HepG2 (cell line): ENCODE data around the gene PREX1. TPM values are rescaled to one million over a fixed set of nuclear protein-coding genes. Genes with fewer than 3 reads are reported as not detected.

ENCODE experiments used
- ATAC-seq: fragments of 200-7000 bp; cut with Tn5 transposase; 3 replicates; pipeline ENCODE4 v1.9.1; 2020; ENCODE audit warnings: mild to moderate bottlenecking, moderate library complexity
- BruUV-seq: library from RNA; stranded (reverse); fragments of 400-500 nt; replicated peaks from 2 replicates; lab custom pipeline; 2021; lab: Mats Ljungman, UMichigan
- CTCF ChIA-PET: fragments of 300-600 bp; formaldehyde crosslinking; extraction: SDS; loops from one replicate; lab custom pipeline; 2021; ENCODE audit warnings: low total read pairs, inconsistent platforms, low intra/inter-chr PET ratio; lab: Yijun Ruan, JAX
- POLR2A ChIA-PET: fragments of 350-600 bp; sonication (Branson Sonifier 250); formaldehyde crosslinking; loops from one replicate; lab custom pipeline; 2020; ENCODE audit warnings: antibody characterized with exemption, inconsistent platforms; lab: Yijun Ruan, JAX
- DNase-seq: peaks from one replicate; pipeline ENCODE4 v3.0.0-alpha.2; 2015; ENCODE audit warnings: low spot score
- FAIRE-seq: peaks from 3 replicates; lab custom pipeline; 2011; peaks lifted over from hg19 to GRCh38; lab: Jason Lieb, UNC
- H2AFZ ChIP-seq: one replicate; pipeline ENCODE4 v1.6.1; 2011; ENCODE audit warnings: low read length, inconsistent platforms
- H3K27ac ChIP-seq: fragments of 300-600 bp; 3 replicates; pipeline ENCODE4 v1.8.0; 2011; ENCODE audit warnings: mixed run types, mild to moderate bottlenecking, mixed read lengths, low read length, inconsistent platforms; ENCODE audit not compliant: insufficient read depth; ENCODE audit errors: extremely low read length
- H3K27me3 ChIP-seq, 2 experiments: fragments of 200-600 bp in 1 of 2; 2 replicates in 1 of 2; 3 replicates in 1 of 2; pipeline versions ENCODE4 v1.6.0 to v1.8.0; 2011; ENCODE audit warnings: low read length in 2 of 2, mild to moderate bottlenecking in 2 of 2, moderate library complexity in 2 of 2, inconsistent platforms in 1 of 2; ENCODE audit not compliant: insufficient read depth in 2 of 2, control insufficient read depth in 1 of 2
- H3K36me3 ChIP-seq, 2 experiments: fragments of 200-600 bp in 1 of 2; replicated peaks in 1 of 2; 2 replicates in 1 of 2; 3 replicates in 1 of 2; pipeline versions ENCODE4 v1.5.1 to v1.8.0; 2011; ENCODE audit warnings: low read length in 2 of 2, inconsistent platforms in 1 of 2; ENCODE audit not compliant: insufficient read depth in 2 of 2, control insufficient read depth in 1 of 2
- H3K4me1 ChIP-seq: 2 replicates; pipeline ENCODE4 v1.5.1; 2012; ENCODE audit warnings: low read length, inconsistent platforms; ENCODE audit not compliant: insufficient read depth
- H3K4me2 ChIP-seq: 2 replicates; pipeline ENCODE4 v1.6.0; 2011; ENCODE audit warnings: low read depth, low read length, inconsistent platforms
- H3K4me3 ChIP-seq, 3 experiments: fragments of 200-600 bp in 1 of 3; sonication (generic), shearing (Covaris generic) in 1 of 3; replicated peaks in 1 of 3; 2 replicates each; pipeline ENCODE4 v1.5.1; 2011 to 2016; ENCODE audit warnings: low read length in 3 of 3, inconsistent platforms in 2 of 3, low read depth in 2 of 3, mild to moderate bottlenecking in 2 of 3, control low read depth in 1 of 3, mixed read lengths in 1 of 3; ENCODE audit not compliant: insufficient read depth in 1 of 3
- H3K79me2 ChIP-seq: one replicate; pipeline ENCODE4 v1.6.1; 2011; ENCODE audit warnings: low read length, inconsistent platforms; ENCODE audit not compliant: insufficient read depth
- H3K9ac ChIP-seq: 2 replicates; pipeline ENCODE4 v1.6.0; 2011; ENCODE audit warnings: mild to moderate bottlenecking, low read depth, low read length, inconsistent platforms; ENCODE audit not compliant: insufficient read depth
- H3K9me3 ChIP-seq: 2 replicates; pipeline ENCODE4 v1.5.1; 2012; ENCODE audit warnings: mild to moderate bottlenecking, low read length
- H4K20me1 ChIP-seq: 2 replicates; pipeline ENCODE4 v1.6.0; 2011; ENCODE audit warnings: inconsistent platforms, mild to moderate bottlenecking, low read length, moderate library complexity; ENCODE audit not compliant: insufficient read depth
- ATF5 ChIP-seq: sonication (generic); formaldehyde crosslinking; IDR thresholded peaks from 2 replicates; pipeline ENCODE4 v1.4.0; 2020; ENCODE audit warnings: mild to moderate bottlenecking, low read depth, missing genetic modification reagents
- DMAP1 ChIP-seq: IDR thresholded peaks from 2 replicates; pipeline ENCODE4 v1.6.1; 2016
- NCOA1 ChIP-seq: sonication (generic); formaldehyde crosslinking; IDR thresholded peaks from 2 replicates; pipeline ENCODE4 v1.9.0; 2021; ENCODE audit warnings: missing genetic modification reagents
- NFE2L1 ChIP-seq: sonication (generic); formaldehyde crosslinking; IDR thresholded peaks from 2 replicates; pipeline ENCODE4 v1.4.0; 2020; ENCODE audit warnings: missing genetic modification reagents, mild to moderate bottlenecking, borderline replicate concordance
- PAF1 ChIP-seq: IDR thresholded peaks from 2 replicates; pipeline ENCODE4 v1.6.1; 2016; ENCODE audit warnings: missing genetic modification reagents, missing compliant biosample characterization
- PHF8 ChIP-seq: sonication (generic); formaldehyde crosslinking; IDR thresholded peaks from 2 replicates; pipeline ENCODE4 v1.5.0; 2020; ENCODE audit warnings: missing genetic modification reagents
- SAP130 ChIP-seq: IDR thresholded peaks from 2 replicates; pipeline ENCODE4 v1.6.1; 2016; ENCODE audit warnings: low read depth
- SRY ChIP-seq: sonication (generic); formaldehyde crosslinking; IDR thresholded peaks from 2 replicates; pipeline ENCODE4 v1.8.0; 2022; ENCODE audit warnings: mild to moderate bottlenecking, missing genetic modification reagents
- ZNF329 ChIP-seq: sonication (generic); formaldehyde crosslinking; IDR thresholded peaks from 2 replicates; pipeline ENCODE4 v1.9.0; 2021; ENCODE audit warnings: low read depth, mild to moderate bottlenecking, missing genetic modification reagents
- ZNF333 ChIP-seq: sonication (generic); formaldehyde crosslinking; IDR thresholded peaks from 2 replicates; pipeline ENCODE4 v1.4.0; 2020; ENCODE audit warnings: mild to moderate bottlenecking, missing genetic modification reagents, borderline replicate concordance
- ZNF543 ChIP-seq: sonication (generic); formaldehyde crosslinking; IDR thresholded peaks from 2 replicates; pipeline ENCODE4 v1.4.0; 2020; ENCODE audit warnings: mild to moderate bottlenecking, missing genetic modification reagents
- ZNF740 ChIP-seq: sonication (generic); formaldehyde crosslinking; IDR thresholded peaks from 2 replicates; pipeline ENCODE4 v1.4.0; 2020; ENCODE audit warnings: missing genetic modification reagents
- ZNF768 ChIP-seq: sonication (generic); formaldehyde crosslinking; IDR thresholded peaks from 2 replicates; pipeline ENCODE4 v1.4.0; 2020; ENCODE audit warnings: missing genetic modification reagents
- ZNF891 ChIP-seq: sonication (generic); formaldehyde crosslinking; IDR thresholded peaks from 2 replicates; pipeline ENCODE4 v1.5.0; 2020; ENCODE audit warnings: mild to moderate bottlenecking, missing genetic modification reagents
- WGBS: methylation state at CpG from one replicate; pipeline ENCODE4 v1.1.6; 2017; ENCODE audit warnings: low lambda C conversion rate; 5-methylcytosine and 5-hydroxymethylcytosine counted together
- in situ Hi-C: cut with HindIII; loops from 2 replicates; pipeline ENCODE4 v1.10.0; 2017; ENCODE audit warnings: low pct_unique_long_range_greater_than_20kb; ENCODE audit not compliant: extremely low pct_ligation_motif_present
- intact Hi-C: fragments of 100-400 bp; cut with micrococcal nuclease; formaldehyde crosslinking; loops from one replicate; pipeline ENCODE4 v1.10.0; 2022; ENCODE audit not compliant: unreplicated experiment
- polyA plus RNA-seq, 8 experiments: library from polyadenylated mRNA; depleted of rRNA in 3 of 8; stranded (reverse) in 7 of 8; unstranded in 1 of 8; fragments of >200 nt; fragmentation: Illumina TruSeq in 4 of 8; extraction: Trizol in 4 of 8; gene quantifications; 2 replicates each; pipeline versions ENCODE4 v1.2.1 to v1.2.3, GENCODE V29; 2011 to 2016; ENCODE audit warnings: low read depth in 4 of 8, missing spikeins in 1 of 8, mixed read lengths in 1 of 8; ENCODE audit not compliant: insufficient read depth in 1 of 8
- total RNA-seq, 5 experiments: library from RNA; depleted of rRNA; stranded (reverse); fragments of >200 nt; fragmentation: Illumina TruSeq; extraction: Trizol; gene quantifications; 2 replicates each; pipeline ENCODE4 v1.2.3, GENCODE V29; 2016; ENCODE audit warnings: low read depth in 1 of 5
- TF ChIP-seq, protein P1 (sequence below): sonication (generic); formaldehyde crosslinking; IDR thresholded peaks from 2 replicates; pipeline ENCODE4 v1.9.0; 2022; ENCODE audit warnings: low read depth, missing genetic modification reagents
- TF ChIP-seq, protein P2 (sequence below): sonication (generic); formaldehyde crosslinking; IDR thresholded peaks from 2 replicates; pipeline ENCODE4 v1.8.0; 2022; ENCODE audit warnings: missing genetic modification reagents, mild to moderate bottlenecking, moderate library complexity, borderline replicate concordance
- TF ChIP-seq, protein P3 (sequence below): sonication (generic); formaldehyde crosslinking; IDR thresholded peaks from 2 replicates; pipeline ENCODE4 v1.4.0; 2020; ENCODE audit warnings: missing genetic modification reagents
- TF ChIP-seq, protein P4 (sequence below): IDR thresholded peaks from 2 replicates; pipeline ENCODE4 v1.6.1; 2012; ENCODE audit warnings: inconsistent platforms

The PREX1 gene
- total and polyA plus RNA-seq, 2 of the 13 experiments (the other 11 are each of a cell fraction or from before 2014, with no cell fraction given), result 0.02 to 0.04 TPM

DNA sequence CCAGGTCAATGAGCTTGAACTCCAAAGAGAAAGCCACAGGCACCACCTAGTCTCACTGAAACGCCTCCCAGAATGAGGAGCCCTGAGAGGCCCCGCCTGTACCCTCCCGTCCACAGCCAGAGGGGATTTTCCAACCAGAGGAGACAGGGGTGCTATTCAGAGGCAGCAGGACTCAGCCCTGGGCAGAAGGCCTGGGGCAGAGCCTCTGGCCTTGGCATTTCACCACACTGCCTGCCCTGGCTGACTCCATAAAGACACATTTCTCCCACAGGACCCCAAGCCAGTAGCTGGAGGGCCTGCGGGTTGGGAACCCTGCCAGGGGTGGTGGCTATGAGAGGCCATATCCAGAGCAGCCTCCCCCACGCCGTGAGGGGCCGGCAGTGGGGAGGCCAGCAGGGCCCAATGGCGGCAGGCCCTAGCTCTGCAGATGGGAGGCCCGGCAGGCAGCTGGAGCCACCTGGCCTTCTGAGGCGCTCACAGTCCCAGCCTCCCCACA is 159.3 kb downstream of the PREX1 start:
- 15% methylated on average over 4 of the region's 10 CpGs for WGBS
- FAIRE-seq (no peak), DNase-seq (peak; percentile 21), ATAC-seq (peak; percentile 66)
- H4K20me1 ChIP-seq, result no peaks in the 10 kb centered on the region
- ChIA-PET CTCF (no interaction called here), POLR2A (interaction anchor here (1.0 to 1.4 kb wide), 3 partner anchors 11 to 253 kb away, joined by 3 read pairs; partner anchors contain the start of gene ARFGEF2)
- H3K4me3 ChIP-seq, result peak overlapping the region in 2 of 3 experiments; percentile 13 to 32; a peak in 3 of 6 replicates
- H3K79me2 ChIP-seq, result no peaks in the 10 kb centered on the region
- H3K4me2 ChIP-seq, result peak overlapping the region; percentile 71
- no peaks in the 10 kb centered on the region for H3K36me3 ChIP-seq
- peaks cover 10 to 51% of the 10 kb centered on the region in 2 experiments; a peak in 4 of 5 replicates for H3K27me3 ChIP-seq
- no peak overlapping the region for H3K27ac ChIP-seq
- BruUV-seq, result no TSS peak
- no peak overlapping the region for H2AFZ ChIP-seq
- peaks cover 13% of the 10 kb centered on the region; the same call in 1 of the 2 replicates for H3K4me1 ChIP-seq
- peak overlapping the region; percentile 13; the same call in 1 of the 2 replicates for H3K9ac ChIP-seq
- in situ Hi-C loops, result no loop called here
- no peaks in the 10 kb centered on the region for H3K9me3 ChIP-seq
- intact Hi-C loops, result no loop called here
- TF ChIP-seq PAF1 (CRISPR knock-in tag), result no peak
- TF ChIP-seq, protein P1, sequence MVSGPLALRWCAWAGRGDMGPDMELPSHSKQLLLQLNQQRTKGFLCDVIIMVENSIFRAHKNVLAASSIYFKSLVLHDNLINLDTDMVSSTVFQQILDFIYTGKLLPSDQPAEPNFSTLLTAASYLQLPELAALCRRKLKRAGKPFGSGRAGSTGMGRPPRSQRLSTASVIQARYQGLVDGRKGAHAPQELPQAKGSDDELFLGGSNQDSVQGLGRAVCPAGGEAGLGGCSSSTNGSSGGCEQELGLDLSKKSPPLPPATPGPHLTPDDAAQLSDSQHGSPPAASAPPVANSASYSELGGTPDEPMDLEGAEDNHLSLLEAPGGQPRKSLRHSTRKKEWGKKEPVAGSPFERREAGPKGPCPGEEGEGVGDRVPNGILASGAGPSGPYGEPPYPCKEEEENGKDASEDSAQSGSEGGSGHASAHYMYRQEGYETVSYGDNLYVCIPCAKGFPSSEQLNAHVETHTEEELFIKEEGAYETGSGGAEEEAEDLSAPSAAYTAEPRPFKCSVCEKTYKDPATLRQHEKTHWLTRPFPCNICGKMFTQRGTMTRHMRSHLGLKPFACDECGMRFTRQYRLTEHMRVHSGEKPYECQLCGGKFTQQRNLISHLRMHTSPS (CRISPR knock-in tag), result peak; percentile 12; the same call in 1 of the 2 replicates
- no peak for TF ChIP-seq ZNF543 (CRISPR knock-in tag)
- peak; percentile 28; the same call in 1 of the 2 replicates for TF ChIP-seq PHF8
- TF ChIP-seq DMAP1, result no peak
- no peak for TF ChIP-seq ZNF333
- TF ChIP-seq ZNF768 (CRISPR knock-in tag), result peak; percentile 23; the same call in 1 of the 2 replicates
- no peak for TF ChIP-seq ZNF740 (CRISPR knock-in tag)
- TF ChIP-seq, protein P2, sequence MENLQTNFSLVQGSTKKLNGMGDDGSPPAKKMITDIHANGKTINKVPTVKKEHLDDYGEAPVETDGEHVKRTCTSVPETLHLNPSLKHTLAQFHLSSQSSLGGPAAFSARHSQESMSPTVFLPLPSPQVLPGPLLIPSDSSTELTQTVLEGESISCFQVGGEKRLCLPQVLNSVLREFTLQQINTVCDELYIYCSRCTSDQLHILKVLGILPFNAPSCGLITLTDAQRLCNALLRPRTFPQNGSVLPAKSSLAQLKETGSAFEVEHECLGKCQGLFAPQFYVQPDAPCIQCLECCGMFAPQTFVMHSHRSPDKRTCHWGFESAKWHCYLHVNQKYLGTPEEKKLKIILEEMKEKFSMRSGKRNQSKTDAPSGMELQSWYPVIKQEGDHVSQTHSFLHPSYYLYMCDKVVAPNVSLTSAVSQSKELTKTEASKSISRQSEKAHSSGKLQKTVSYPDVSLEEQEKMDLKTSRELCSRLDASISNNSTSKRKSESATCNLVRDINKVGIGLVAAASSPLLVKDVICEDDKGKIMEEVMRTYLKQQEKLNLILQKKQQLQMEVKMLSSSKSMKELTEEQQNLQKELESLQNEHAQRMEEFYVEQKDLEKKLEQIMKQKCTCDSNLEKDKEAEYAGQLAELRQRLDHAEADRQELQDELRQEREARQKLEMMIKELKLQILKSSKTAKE, result no peak
- TF ChIP-seq, protein P3, sequence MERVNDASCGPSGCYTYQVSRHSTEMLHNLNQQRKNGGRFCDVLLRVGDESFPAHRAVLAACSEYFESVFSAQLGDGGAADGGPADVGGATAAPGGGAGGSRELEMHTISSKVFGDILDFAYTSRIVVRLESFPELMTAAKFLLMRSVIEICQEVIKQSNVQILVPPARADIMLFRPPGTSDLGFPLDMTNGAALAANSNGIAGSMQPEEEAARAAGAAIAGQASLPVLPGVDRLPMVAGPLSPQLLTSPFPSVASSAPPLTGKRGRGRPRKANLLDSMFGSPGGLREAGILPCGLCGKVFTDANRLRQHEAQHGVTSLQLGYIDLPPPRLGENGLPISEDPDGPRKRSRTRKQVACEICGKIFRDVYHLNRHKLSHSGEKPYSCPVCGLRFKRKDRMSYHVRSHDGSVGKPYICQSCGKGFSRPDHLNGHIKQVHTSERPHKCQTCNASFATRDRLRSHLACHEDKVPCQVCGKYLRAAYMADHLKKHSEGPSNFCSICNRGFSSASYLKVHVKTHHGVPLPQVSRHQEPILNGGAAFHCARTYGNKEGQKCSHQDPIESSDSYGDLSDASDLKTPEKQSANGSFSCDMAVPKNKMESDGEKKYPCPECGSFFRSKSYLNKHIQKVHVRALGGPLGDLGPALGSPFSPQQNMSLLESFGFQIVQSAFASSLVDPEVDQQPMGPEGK, result 0 out of 2 replicates have a peak, but pooled peaks have one; percentile 3
- TF ChIP-seq SRY (CRISPR knock-in tag), result 0 out of 2 replicates have a peak, but pooled peaks have one; percentile 2
- 0 out of 2 replicates have a peak, but pooled peaks have one; percentile 11 for TF ChIP-seq ZNF329 (CRISPR knock-in tag)
- no peak for TF ChIP-seq NFE2L1
- no peak for TF ChIP-seq NCOA1 (CRISPR knock-in tag)
- no peak for TF ChIP-seq SAP130 (CRISPR knock-in tag)
- no peak for TF ChIP-seq ATF5 (CRISPR knock-in tag)
- peak; percentile 13; the same call in 1 of the 2 replicates for TF ChIP-seq ZNF891
- TF ChIP-seq, protein P4, sequence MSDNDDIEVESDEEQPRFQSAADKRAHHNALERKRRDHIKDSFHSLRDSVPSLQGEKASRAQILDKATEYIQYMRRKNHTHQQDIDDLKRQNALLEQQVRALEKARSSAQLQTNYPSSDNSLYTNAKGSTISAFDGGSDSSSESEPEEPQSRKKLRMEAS, result 0 out of 2 replicates have a peak, but pooled peaks have one; percentile 24
